DOHH2 (cell line): ENCODE results near the gene LARGE1.

Experiments
- H3F3A ChIP-seq: fragments of 200-600 bp; sonication (generic), shearing (Covaris generic); 2 replicates; pipeline ENCODE4 v1.6.0; 2016; ENCODE audit warnings: antibody characterized with exemption, mild to moderate bottlenecking; ENCODE audit not compliant: control insufficient read depth, insufficient read depth
- H3K27ac ChIP-seq: fragments of 200-600 bp; sonication (generic); 2 replicates; pipeline ENCODE4 v1.5.1; 2014; ENCODE audit warnings: low read depth, mild to moderate bottlenecking, low read length, moderate library complexity
- H3K27me3 ChIP-seq: fragments of 200-600 bp; sonication (generic); 2 replicates; pipeline ENCODE4 v1.6.1; 2014; ENCODE audit warnings: mild to moderate bottlenecking, low read length, mixed read lengths; ENCODE audit not compliant: control insufficient read depth
- H3K36me3 ChIP-seq: fragments of 200-600 bp; sonication (generic); 2 replicates; pipeline ENCODE4 v1.6.1; 2014; ENCODE audit warnings: mild to moderate bottlenecking, low read length, moderate library complexity, mixed read lengths; ENCODE audit not compliant: control insufficient read depth
- H3K4me1 ChIP-seq: fragments of 200-600 bp; sonication (generic); 2 replicates; pipeline ENCODE4 v1.6.1; 2014; ENCODE audit warnings: mild to moderate bottlenecking, low read length, mixed read lengths; ENCODE audit not compliant: control insufficient read depth
- H3K4me2 ChIP-seq: fragments of 200-600 bp; sonication (generic); 2 replicates; pipeline ENCODE4 v1.6.0; 2014; ENCODE audit warnings: mild to moderate bottlenecking, low read length, moderate library complexity
- H3K4me3 ChIP-seq: fragments of 200-600 bp; sonication (generic); 2 replicates; pipeline ENCODE4 v1.5.1; 2014; ENCODE audit warnings: mild to moderate bottlenecking, low read length, mixed read lengths
- H3K79me2 ChIP-seq: fragments of 200-600 bp; sonication (generic); 2 replicates; pipeline ENCODE4 v1.6.1; 2014; ENCODE audit warnings: mild to moderate bottlenecking, low read length, mixed read lengths; ENCODE audit not compliant: control insufficient read depth
- H3K9me2 ChIP-seq: fragments of 200-600 bp; sonication (generic); replicated peaks from 2 replicates; pipeline ENCODE4 v1.6.1; 2014; ENCODE audit warnings: mild to moderate bottlenecking, low read length, mixed read lengths; ENCODE audit not compliant: control insufficient read depth
- H3K9me3 ChIP-seq: fragments of 200-600 bp; sonication (generic); 2 replicates; pipeline ENCODE4 v1.6.1; 2014; ENCODE audit warnings: antibody characterized with exemption, low read length, mixed read lengths; ENCODE audit not compliant: control insufficient read depth, insufficient read depth
- H4K20me1 ChIP-seq: fragments of 200-600 bp; sonication (generic); 2 replicates; pipeline ENCODE4 v1.6.0; 2014; ENCODE audit warnings: low read depth, mild to moderate bottlenecking, antibody characterized with exemption, low read length, moderate library complexity; ENCODE audit not compliant: control insufficient read depth, insufficient read depth
- EZH2phosphoT487 ChIP-seq: fragments of 200-600 bp; sonication (generic); IDR thresholded peaks from 2 replicates; pipeline ENCODE4 v1.6.1; 2017; ENCODE audit warnings: borderline replicate concordance, mild to moderate bottlenecking, antibody characterized with exemption, low read length, moderate library complexity, mixed read lengths
- TF ChIP-seq, protein P1 (sequence below): fragments of 200-600 bp; sonication (generic); IDR thresholded peaks from one replicate; pipeline ENCODE4 v1.5.1; 2014; ENCODE audit warnings: antibody characterized with exemption, mild to moderate bottlenecking, low read depth, low read length; ENCODE audit not compliant: poor library complexity, severe bottlenecking

The LARGE1 gene

GRCh38 chr22:33687464-33687863 lies 232.8 kb downstream of the LARGE1 start:
- Histone ChIP-seq H3K4me1 (no peaks in the 10 kb centered on the region), H3K4me3 (no peak overlapping the region), H3F3A (no peaks in the 10 kb centered on the region), H3K79me2 (no peaks in the 10 kb centered on the region), H3K4me2 (no peak overlapping the region), H3K27ac (no peak overlapping the region), H4K20me1 (no peaks in the 10 kb centered on the region), H3K36me3 (no peaks in the 10 kb centered on the region), H3K27me3 (no peaks in the 10 kb centered on the region), H3K9me2 (no peaks in the 10 kb centered on the region), H3K9me3 (no peaks in the 10 kb centered on the region)
- TF ChIP-seq, protein P1, sequence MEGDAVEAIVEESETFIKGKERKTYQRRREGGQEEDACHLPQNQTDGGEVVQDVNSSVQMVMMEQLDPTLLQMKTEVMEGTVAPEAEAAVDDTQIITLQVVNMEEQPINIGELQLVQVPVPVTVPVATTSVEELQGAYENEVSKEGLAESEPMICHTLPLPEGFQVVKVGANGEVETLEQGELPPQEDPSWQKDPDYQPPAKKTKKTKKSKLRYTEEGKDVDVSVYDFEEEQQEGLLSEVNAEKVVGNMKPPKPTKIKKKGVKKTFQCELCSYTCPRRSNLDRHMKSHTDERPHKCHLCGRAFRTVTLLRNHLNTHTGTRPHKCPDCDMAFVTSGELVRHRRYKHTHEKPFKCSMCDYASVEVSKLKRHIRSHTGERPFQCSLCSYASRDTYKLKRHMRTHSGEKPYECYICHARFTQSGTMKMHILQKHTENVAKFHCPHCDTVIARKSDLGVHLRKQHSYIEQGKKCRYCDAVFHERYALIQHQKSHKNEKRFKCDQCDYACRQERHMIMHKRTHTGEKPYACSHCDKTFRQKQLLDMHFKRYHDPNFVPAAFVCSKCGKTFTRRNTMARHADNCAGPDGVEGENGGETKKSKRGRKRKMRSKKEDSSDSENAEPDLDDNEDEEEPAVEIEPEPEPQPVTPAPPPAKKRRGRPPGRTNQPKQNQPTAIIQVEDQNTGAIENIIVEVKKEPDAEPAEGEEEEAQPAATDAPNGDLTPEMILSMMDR: no peak
- TF ChIP-seq EZH2phosphoT487: no peak

- H3F3A ChIP-seq: no peaks in the 10 kb centered on the region
- no peaks in the 10 kb centered on the region for H3K9me3 ChIP-seq
- no peaks in the 10 kb centered on the region for H3K4me1 ChIP-seq
- no peak overlapping the region for H3K4me3 ChIP-seq
- H3K79me2 ChIP-seq: no peaks in the 10 kb centered on the region
- H3K4me2 ChIP-seq: no peak overlapping the region
- no peak overlapping the region for H3K27ac ChIP-seq
- H3K9me2 ChIP-seq: no peaks in the 10 kb centered on the region
- no peaks in the 10 kb centered on the region for H3K27me3 ChIP-seq
- no peaks in the 10 kb centered on the region for H4K20me1 ChIP-seq
- TF ChIP-seq, protein P1: no peak
- no peak for TF ChIP-seq EZH2phosphoT487
- no peaks in the 10 kb centered on the region for H3K36me3 ChIP-seq
Measured at GRCh38 chr22:33684087-33684486, 236.2 kb downstream of the LARGE1 start.

DNA sequence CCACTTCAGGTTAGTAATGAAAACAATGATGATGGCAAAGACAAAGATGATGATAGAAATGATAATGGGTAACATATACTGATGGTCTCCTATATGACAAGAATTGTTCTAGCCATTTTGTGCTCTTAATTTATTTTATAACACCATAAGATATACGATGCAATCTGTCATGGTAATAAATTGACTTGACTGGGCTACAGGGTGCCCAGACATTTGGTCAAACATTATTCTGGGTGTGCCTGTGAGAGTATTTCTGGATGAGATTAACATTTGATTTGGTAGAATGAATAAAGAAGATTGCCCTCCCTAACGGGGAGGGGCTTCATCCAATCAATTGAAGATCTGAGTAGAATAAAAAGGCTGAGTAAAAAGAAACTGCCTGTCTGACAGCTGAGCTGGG lies 237.3 kb downstream of the LARGE1 start:
- H3K9me3 ChIP-seq: no peaks in the 10 kb centered on the region
- no peak overlapping the region for H3K4me3 ChIP-seq
- TF ChIP-seq, protein P1: no peak
- no peak for TF ChIP-seq EZH2phosphoT487
- no peaks in the 10 kb centered on the region for H3K36me3 ChIP-seq
- H3K79me2 ChIP-seq: no peaks in the 10 kb centered on the region
- H4K20me1 ChIP-seq: no peaks in the 10 kb centered on the region
- no peaks in the 10 kb centered on the region for H3K27me3 ChIP-seq
- no peaks in the 10 kb centered on the region for H3K9me2 ChIP-seq
- H3F3A ChIP-seq: no peaks in the 10 kb centered on the region
- H3K4me2 ChIP-seq: no peak overlapping the region
- no peaks in the 10 kb centered on the region for H3K4me1 ChIP-seq
- no peak overlapping the region for H3K27ac ChIP-seq

DNA sequence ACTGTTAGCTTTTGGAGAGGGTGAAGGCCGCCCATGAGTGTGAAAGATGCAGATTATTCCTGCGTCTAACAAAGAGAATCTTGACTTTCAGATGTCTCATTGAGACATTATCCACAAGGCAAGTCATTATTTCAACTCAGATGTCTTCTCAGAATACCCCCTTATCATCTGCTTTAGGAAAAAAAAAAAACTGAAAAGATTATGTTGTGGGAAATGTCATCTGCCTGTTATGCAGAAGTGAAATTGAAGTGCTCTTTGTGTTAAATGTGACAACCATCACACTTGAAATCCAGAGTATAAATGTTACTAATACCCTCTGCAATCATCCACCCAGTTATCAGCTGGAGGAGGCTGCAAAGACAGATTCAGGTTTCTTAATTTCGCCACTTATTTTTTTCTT lies 239.6 kb downstream of the LARGE1 start:
- Histone ChIP-seq H3K4me2 (no peak overlapping the region), H3K9me2 (no peaks in the 10 kb centered on the region), H3K79me2 (no peaks in the 10 kb centered on the region), H3K4me1 (no peaks in the 10 kb centered on the region), H3K36me3 (no peaks in the 10 kb centered on the region), H3K27ac (no peak overlapping the region), H3K27me3 (no peaks in the 10 kb centered on the region), H4K20me1 (no peaks in the 10 kb centered on the region), H3K4me3 (no peak overlapping the region), H3K9me3 (no peaks in the 10 kb centered on the region), H3F3A (no peaks in the 10 kb centered on the region)
- TF ChIP-seq, protein P1: no peak
- TF ChIP-seq EZH2phosphoT487: no peak
